Motor neuron (in vitro differentiated cells): ENCODE measurements around the gene ITGAX. TPM values are rescaled to one million over a fixed set of nuclear protein-coding genes. Genes with fewer than 3 reads are reported as not detected.
"Not testable (repeated sequence)": the region's sequence is repeated elsewhere in the genome, so short reads cannot be mapped to it uniquely, and the experiment has no call there.

Source experiments
- ATAC-seq, 8 experiments: fragments of 200-7000 bp; cut with Tn5 transposase; replicated peaks in 6 of 8; 2 replicates each; pipeline ENCODE4 v1.8.0; 2021; ENCODE audit warnings: mild to moderate bottlenecking in 8 of 8, moderate library complexity in 8 of 8
- H3K27ac ChIP-seq, 2 donors: fragments of 250-450 bp; sonication (Bioruptor Pico); 2 replicates each; pipeline ENCODE4 v1.9.0; 2021; ENCODE audit warnings: antibody characterized with exemption in 2 of 2, mild to moderate bottlenecking in 2 of 2, moderate library complexity in 1 of 2
- H3K4me1 ChIP-seq, 2 donors: fragments of 250-450 bp; sonication (Bioruptor Pico); replicated peaks in 1 of 2; 2 replicates each; pipeline ENCODE4 v1.6.1; 2021; ENCODE audit warnings: antibody characterized with exemption in 2 of 2, mild to moderate bottlenecking in 2 of 2, moderate library complexity in 1 of 2
- H3K4me3 ChIP-seq, 5 donors: fragments of 250-450 bp; sonication (Bioruptor Pico); 2 replicates each; pipeline ENCODE4 v1.9.0; 2021; ENCODE audit warnings: antibody characterized with exemption in 5 of 5, mild to moderate bottlenecking in 5 of 5, moderate library complexity in 4 of 5
- WGBS, 10 experiments: fragments of 450-650 bp; shearing (Covaris generic); methylation state at CpG; one replicate each; pipeline ENCODE4 v1.0.0; 2022; 5-methylcytosine and 5-hydroxymethylcytosine counted together
- in situ Hi-C, 9 experiments: fragments of 400-800 bp; cut with MboI; loops; one replicate each; pipeline ENCODE4 v1.15.0; 2021; ENCODE audit warnings: low sequenced_read_pairs in 9 of 9, low pct_unique_long_range_greater_than_20kb in 2 of 9; ENCODE audit not compliant: unreplicated experiment in 9 of 9
- total RNA-seq, 8 experiments: library from RNA; unstranded; fragments of 300-600 nt; gene quantifications; 2 replicates each; pipeline versions ENCODE4 v1.2.3 to v1.2.4, GENCODE V29; 2022

ITGAX gene
- total RNA-seq, 8 experiments from 2014 or later: 0.08 to 90.0 (median 1.00) TPM; not detected in 3

DNA sequence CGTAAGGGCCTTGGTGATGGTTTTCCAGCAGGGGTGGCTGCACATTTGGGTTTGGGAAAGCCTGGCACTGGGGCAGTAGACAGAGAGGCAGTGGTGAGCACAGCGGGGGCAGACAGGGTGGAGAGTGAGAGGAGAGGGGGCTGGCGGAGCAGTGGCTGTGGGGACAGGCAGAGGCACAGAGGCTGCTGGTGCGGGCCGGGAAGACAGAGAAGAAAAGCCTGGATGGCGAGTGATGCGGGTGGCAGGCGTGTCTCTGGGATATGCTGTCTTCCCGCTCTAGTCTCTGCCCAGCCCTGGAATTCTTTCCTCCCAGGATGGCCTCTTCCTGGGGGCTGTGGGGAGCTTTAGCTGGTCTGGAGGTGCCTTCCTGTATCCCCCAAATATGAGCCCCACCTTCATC, 55.1 kb downstream of the ITGAX start:
- no peak for ATAC-seq
- no peak overlapping the region for H3K27ac ChIP-seq
- WGBS, 10 experiments: 38 to 90% (median 78%) methylated on average over 1 to 3 of the region's 9 CpGs; no CpG with 5 or more reads in 7 of the 10 experiments
- H3K4me3 ChIP-seq: no peak overlapping the region
- H3K4me1 ChIP-seq: no peaks in the 10 kb centered on the region
- in situ Hi-C loops: no loop called here

GRCh38 chr16:31411024-31411844, 56.3 kb downstream of the ITGAX start:
- Histone ChIP-seq H3K27ac (no peak overlapping the region), H3K4me3 (no peak overlapping the region), H3K4me1 (no peaks in the 10 kb centered on the region)
- 17 to 65% (median 40%) methylated on average over 1 to 5 of the region's 22 CpGs; no CpG with 5 or more reads in 1 of the 10 experiments for WGBS, 10 experiments
- in situ Hi-C loops: no loop called here
- ATAC-seq: peak in 3 of 8 experiments; percentile 35 to 75 (median 64)

DNA sequence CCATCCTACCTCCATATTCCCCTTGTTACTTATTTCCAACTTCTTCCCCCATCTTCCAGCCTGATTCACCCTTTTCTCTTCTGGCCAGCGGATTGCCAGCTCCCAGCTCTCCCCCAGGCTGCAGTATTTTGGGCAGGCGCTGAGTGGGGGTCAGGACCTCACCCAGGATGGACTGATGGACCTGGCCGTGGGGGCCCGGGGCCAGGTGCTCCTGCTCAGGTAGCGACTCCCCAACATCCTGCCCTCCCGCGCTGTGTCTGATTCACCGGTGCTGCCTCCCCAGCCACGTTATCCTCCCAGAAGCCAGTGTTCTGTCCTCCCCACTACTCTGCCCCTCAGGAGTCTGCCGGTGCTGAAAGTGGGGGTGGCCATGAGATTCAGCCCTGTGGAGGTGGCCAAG, 57.8 kb downstream of the ITGAX start:
- WGBS, 10 experiments: 0 to 100% (median 60%) methylated on average over 1 to 5 of the region's 10 CpGs; no CpG with 5 or more reads in 2 of the 10 experiments

GRCh38 chr16:31413381-31413780, 58.4 kb downstream of the ITGAX start:
- no peak for ATAC-seq
- 0 to 86% (median 70%) methylated on average over 2 to 5 of the region's 5 CpGs; no CpG with 5 or more reads in 3 of the 10 experiments for WGBS, 10 experiments
- Histone ChIP-seq H3K4me3 (no peak overlapping the region), H3K4me1 (no peaks in the 10 kb centered on the region), H3K27ac (no peak overlapping the region)
- in situ Hi-C loops: no loop called here

More for the DNA sequence above, 57.8 kb downstream of the ITGAX start:
- H3K4me3 ChIP-seq: no peak overlapping the region
- no peak overlapping the region for H3K27ac ChIP-seq
- ATAC-seq: no peak
- in situ Hi-C loops: no loop called here
- H3K4me1 ChIP-seq: no peaks in the 10 kb centered on the region

DNA sequence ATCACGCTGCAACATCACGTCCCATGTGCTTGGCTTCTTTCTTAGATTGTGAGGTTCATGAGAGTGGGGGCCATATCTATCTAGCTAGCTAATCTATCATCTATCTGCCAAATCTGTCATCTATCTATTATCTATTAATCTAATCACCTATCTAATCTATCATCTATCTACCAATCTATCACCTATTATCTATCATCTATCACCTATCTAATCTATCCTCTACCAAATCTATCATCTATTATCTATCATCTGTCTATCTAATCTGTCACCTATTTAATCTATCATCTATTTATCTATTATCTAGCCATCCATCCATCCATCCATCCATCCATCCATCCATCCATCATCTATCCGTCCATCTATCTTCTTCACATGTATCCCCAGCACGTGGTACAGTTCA, 59.0 kb downstream of the ITGAX start:
- no peaks in the 10 kb centered on the region for H3K4me1 ChIP-seq
- in situ Hi-C loops: no loop called here
- no peak for ATAC-seq

DNA sequence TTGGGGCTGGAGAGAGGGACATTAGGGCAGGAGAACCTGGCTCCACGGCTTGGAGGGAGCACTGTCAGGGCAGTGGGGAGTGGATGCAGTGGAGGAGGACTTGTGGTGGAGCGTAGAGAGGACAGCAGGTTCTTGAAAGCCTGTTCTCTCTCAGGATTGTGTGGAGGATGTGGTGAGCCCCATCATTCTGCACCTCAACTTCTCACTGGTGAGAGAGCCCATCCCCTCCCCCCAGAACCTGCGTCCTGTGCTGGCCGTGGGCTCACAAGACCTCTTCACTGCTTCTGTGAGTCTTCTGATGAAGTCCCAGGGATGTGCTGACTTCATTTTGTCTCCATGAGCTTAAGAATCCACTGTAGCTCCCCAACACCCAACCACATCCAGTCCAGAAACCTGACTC, 59.7 kb downstream of the ITGAX start:
- H3K27ac ChIP-seq: no peak overlapping the region
- no peak for ATAC-seq
- in situ Hi-C loops: no loop called here
- 0 to 60% (median 37%) methylated on average over 1 to 2 of the region's 4 CpGs; no CpG with 5 or more reads in 7 of the 10 experiments for WGBS, 10 experiments
- H3K4me1 ChIP-seq: no peaks in the 10 kb centered on the region
- no peak overlapping the region for H3K4me3 ChIP-seq

More for the DNA sequence above, 59.0 kb downstream of the ITGAX start:
- no peak overlapping the region for H3K27ac ChIP-seq
- WGBS, 10 experiments: 29 to 95% (median 65%) methylated on average over 2 to 4 of the region's 4 CpGs
- no peak overlapping the region for H3K4me3 ChIP-seq

DNA sequence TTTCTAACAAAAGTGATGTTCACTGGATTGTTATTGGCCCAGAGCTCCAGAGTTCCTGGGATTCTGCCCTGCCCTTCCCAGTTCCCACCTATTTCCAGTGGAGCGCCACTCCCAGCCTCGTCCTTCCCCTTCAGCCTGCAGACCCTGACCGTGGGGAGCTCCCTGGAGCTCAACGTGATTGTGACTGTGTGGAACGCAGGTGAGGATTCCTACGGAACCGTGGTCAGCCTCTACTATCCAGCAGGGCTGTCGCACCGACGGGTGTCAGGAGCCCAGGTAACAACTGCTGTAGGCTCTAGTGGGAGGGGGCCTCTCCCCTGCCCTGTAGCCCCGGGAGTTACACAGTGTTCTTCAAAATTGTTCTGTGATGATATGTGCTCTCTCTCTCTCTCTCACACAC, 61.4 kb downstream of the ITGAX start:
- Histone ChIP-seq H3K4me3 (no peak overlapping the region), H3K27ac (no peak overlapping the region), H3K4me1 (no peaks in the 10 kb centered on the region)
- no peak for ATAC-seq
- 44 to 68% (median 65%) methylated on average over 5 to 10 of the region's 11 CpGs; no CpG with 5 or more reads in 5 of the 10 experiments for WGBS, 10 experiments
- in situ Hi-C loops: no loop called here

DNA sequence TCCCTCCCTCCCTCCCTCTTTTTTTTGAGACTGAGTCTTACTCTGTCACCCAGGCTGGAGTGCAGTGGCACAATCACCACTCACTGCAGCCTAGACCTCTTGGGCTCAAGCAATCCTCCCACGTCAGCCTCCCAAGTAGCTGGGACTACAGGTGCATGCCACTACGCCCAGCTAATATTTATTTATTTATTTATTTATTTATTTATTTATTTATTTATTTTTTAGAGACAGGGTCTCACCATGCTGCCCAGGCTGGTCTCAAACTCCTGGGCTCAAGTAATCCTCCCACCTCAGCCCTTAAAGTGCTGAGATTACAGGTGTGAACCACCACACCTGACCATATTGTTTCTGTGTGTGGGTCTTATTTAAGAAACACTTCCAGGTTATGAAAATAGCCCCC, 62.1 kb downstream of the ITGAX start:
- ATAC-seq, in situ Hi-C loops: not testable (repeated sequence)
- WGBS, 10 experiments: 69 to 72% methylated on average over 2 of the region's 2 CpGs; no CpG with 5 or more reads in 8 of the 10 experiments

DNA sequence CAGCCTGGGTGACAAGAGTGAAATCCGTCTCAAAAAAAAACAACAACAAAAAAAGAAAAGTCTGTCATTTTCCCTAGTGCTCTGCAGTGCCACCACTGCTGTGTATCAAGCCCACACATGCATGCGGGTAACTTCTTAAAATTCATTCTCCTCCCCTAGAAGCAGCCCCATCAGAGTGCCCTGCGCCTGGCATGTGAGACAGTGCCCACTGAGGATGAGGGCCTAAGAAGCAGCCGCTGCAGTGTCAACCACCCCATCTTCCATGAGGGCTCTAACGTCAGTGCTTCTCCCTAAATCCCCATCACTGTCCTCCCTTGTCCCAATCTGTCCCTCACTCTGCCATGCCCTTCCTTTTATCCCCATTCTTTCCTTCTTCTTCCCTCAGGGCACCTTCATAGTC, 62.9 kb downstream of the ITGAX start:
- H3K27ac ChIP-seq: no peak overlapping the region
- ATAC-seq: no peak
- 60 to 82% (median 63%) methylated on average over 1 to 5 of the region's 5 CpGs; no CpG with 5 or more reads in 4 of the 10 experiments for WGBS, 10 experiments
- in situ Hi-C loops: no loop called here
- no peak overlapping the region for H3K4me3 ChIP-seq
- H3K4me1 ChIP-seq: no peaks in the 10 kb centered on the region

More for the DNA sequence above, 62.1 kb downstream of the ITGAX start:
- H3K4me3 ChIP-seq, H3K4me1 ChIP-seq, H3K27ac ChIP-seq: not testable (repeated sequence)

DNA sequence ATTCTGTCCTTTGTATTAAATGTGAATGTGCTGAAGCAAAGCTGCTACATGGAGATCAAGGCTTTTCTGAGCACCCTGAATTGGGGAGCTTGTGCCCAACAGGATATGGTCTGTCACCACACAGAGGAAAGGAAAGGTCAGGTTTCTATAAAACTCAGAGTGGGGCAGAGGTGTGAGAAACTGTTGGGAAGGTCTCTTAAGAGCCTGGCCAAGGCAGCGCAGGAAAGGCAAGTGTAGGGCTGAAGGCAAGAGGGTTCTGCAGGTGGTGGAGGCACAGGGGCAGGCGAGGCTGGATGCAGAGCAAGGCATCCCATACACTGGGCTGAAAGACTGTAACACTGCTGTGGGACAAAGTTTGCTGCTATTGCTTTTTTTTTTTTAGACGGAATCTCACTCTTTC, 65.1 kb downstream of the ITGAX start:
- Histone ChIP-seq H3K4me3 (no peak overlapping the region), H3K4me1 (no peaks in the 10 kb centered on the region), H3K27ac (no peak overlapping the region)
- in situ Hi-C loops: no loop called here
- no peak for ATAC-seq
- 36 to 88% (median 53%) methylated on average over 1 to 3 of the region's 3 CpGs; no CpG with 5 or more reads in 4 of the 10 experiments for WGBS, 10 experiments

DNA sequence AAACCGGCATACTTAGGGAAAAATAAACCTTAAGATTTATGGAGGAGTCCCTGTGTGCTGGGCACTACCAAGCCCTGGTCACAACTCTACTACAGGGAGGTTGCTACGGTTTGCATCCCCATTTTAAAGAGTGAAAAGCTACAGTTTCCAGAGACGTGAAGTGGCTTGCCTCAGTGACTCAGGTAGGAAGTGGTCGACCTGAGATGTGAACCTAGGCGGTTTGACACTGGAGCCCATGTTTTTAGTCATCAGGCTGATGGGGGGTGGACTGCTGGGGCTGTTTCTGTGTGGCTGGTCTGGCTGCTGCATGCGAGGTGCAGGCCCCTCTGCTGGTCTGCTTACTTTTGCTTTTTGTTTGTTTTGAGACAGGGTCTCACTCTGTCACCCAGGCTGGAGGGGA, 66.6 kb downstream of the ITGAX start:
- H3K4me1 ChIP-seq: no peaks in the 10 kb centered on the region
- 0 to 100% (median 24%) methylated on average over 1 to 5 of the region's 6 CpGs; no CpG with 5 or more reads in 4 of the 10 experiments for WGBS, 10 experiments
- H3K4me3 ChIP-seq: no peak overlapping the region
- in situ Hi-C loops: no loop called here
- no peak overlapping the region for H3K27ac ChIP-seq
- ATAC-seq: no peak

DNA sequence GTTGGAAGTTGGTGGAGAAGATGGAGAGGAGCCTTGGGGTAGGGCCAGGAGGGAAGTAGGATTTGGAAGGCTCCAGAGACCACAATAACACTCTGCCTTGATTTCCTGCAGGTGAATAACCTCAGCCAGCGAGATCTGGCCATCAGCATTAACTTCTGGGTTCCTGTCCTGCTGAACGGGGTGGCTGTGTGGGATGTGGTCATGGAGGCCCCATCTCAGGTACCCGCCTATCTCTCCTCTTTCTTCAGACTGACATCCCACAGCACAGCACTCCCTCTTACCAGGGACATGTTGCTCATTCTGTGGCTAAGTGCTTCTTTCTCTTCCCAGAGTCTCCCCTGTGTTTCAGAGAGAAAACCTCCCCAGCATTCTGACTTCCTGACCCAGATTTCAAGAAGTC, 68.3 kb downstream of the ITGAX start:
- WGBS, 10 experiments: 7 to 73% (median 35%) methylated on average over 1 to 3 of the region's 3 CpGs; no CpG with 5 or more reads in 4 of the 10 experiments
- Histone ChIP-seq H3K27ac (no peak overlapping the region), H3K4me1 (peaks cover 0 to 2% of the 10 kb centered on the region in 2 donors), H3K4me3 (no peak overlapping the region)
- in situ Hi-C loops: no loop called here
- no peak for ATAC-seq

- Histone ChIP-seq H3K27ac (no peak overlapping the region), H3K4me1 (peaks cover 0 to 2% of the 10 kb centered on the region in 2 donors), H3K4me3 (no peak overlapping the region)
- no peak for ATAC-seq
- in situ Hi-C loops: no loop called here
- 45 to 60% (median 47%) methylated on average over 2 to 3 of the region's 12 CpGs; no CpG with 5 or more reads in 7 of the 10 experiments for WGBS, 10 experiments
These were observed 68.8 kb downstream of the ITGAX start for GRCh38 chr16:31423801-31424200.
